ENCODE data around the gene OR2A12. TPM values are rescaled to one million over a fixed set of nuclear protein-coding genes. Genes with fewer than 3 reads are reported as not detected.

OR2A12 gene
- total RNA-seq, 1 experiment from 2014 or later, result not detected

DNA sequence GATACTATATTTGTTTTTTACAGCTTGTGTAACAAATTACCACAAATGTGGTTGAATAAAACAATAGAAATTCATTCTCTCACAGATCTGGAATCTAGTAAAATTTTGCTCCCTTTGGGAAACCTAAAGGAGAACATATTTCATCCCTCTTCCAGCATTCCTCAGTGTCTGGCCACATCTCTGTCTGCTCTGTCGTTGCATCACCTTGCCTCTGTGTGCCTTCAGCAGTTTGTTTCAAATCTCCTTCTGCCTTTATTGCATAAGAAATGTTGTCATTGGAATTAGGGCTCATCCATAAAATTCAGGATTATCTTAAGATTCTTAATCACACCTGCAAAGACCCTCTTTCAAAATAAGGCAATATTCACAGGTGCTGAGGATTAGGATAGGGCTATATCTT lies 51.4 kb downstream of the OR2A12 start:
- H3K27ac ChIP-seq, result no peak overlapping the region
- no peaks in the 10 kb centered on the region for H3K4me1 ChIP-seq
- H3K9me3 ChIP-seq (replicated peaks), result no peaks in the 10 kb centered on the region
- no peaks in the 10 kb centered on the region for H3K36me3 ChIP-seq
- no peak overlapping the region for H3K4me3 ChIP-seq
- no peak for DNase-seq
- no peaks in the 10 kb centered on the region; the same call in 1 of the 2 replicates for H3K27me3 ChIP-seq

DNA sequence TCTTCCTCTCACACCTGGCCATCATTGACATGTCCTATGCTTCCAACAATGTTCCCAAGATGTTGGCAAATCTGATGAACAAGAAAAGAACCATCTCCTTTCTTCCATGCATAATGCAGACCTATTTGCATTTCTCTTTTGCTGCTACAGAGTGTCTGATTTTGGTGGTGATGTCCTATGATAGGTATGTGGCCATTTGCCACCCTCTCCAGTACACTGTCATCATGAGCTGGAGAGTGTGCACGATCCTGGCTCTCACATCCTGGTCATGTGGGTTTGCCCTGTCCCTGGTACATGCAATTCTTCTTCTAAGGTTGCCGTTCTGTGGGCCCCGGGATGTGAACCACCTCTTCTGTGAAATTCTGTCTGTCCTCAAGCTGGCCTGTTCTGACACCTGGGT lies 56.1 kb downstream of the OR2A12 start:
- Histone ChIP-seq H3K36me3 (no peaks in the 10 kb centered on the region), H3K27ac (no peak overlapping the region), H3K4me3 (no peak overlapping the region), H3K4me1 (no peaks in the 10 kb centered on the region), H3K27me3 (no peaks in the 10 kb centered on the region), H3K9me3 (replicated peaks) (no peaks in the 10 kb centered on the region)
- no peak for DNase-seq

DNA sequence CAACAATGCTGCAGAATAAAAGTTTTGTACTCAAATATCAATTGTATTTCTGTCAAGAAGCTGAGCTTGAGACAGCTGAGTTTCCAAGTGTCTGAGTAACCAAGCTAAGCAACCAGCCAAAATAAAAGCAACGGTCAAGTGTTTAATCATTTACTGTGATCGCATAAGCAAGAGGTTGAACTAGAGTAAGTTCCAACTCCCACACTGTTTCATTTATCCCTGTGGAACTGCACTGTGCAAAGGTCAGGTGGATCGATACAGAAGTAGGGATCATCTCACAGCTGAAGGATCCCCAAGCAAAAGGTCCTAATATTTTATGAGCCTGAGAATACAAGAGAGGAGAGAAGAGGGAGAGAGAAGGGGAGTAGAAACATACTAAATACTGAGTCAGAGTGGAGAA lies 58.3 kb downstream of the OR2A12 start:
- no peak overlapping the region for H3K4me3 ChIP-seq
- no peaks in the 10 kb centered on the region for H3K27me3 ChIP-seq
- no peaks in the 10 kb centered on the region for H3K9me3 ChIP-seq (replicated peaks)
- no peak for DNase-seq
- no peak overlapping the region for H3K27ac ChIP-seq
- no peaks in the 10 kb centered on the region for H3K36me3 ChIP-seq
- H3K4me1 ChIP-seq, result no peaks in the 10 kb centered on the region

DNA sequence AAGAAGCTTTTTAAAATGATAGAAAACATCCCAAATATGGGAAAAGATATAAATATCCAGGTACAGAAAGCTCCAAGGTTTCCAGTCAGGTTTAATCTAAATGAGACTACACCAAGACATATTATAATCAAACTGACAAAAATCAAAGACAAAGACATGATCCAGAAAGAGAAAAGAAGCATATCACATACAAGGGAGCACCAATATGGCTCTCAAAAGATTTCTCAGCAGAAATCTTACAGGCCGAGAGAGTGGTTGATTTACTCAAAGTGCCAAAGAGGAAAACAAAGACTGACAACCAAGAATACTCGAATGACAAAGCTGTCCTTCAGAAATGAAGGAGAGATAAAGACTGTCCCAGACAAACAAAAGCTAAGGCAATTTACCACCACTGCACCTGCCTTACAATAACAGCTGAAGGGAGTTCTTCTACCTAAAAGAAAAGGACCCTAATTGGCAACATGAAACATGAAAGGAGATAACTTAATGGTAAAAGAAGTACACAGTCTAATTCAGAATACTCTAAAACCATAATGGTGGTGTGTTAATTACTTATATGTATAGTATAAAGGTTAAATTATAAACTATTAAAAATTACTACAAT lies 62.2 kb downstream of the OR2A12 start:
- Histone ChIP-seq H3K27me3 (no peaks in the 10 kb centered on the region), H3K27ac (no peak overlapping the region), H3K4me3 (no peak overlapping the region), H3K4me1 (no peaks in the 10 kb centered on the region), H3K36me3 (no peaks in the 10 kb centered on the region), H3K9me3 (replicated peaks) (no peaks in the 10 kb centered on the region)
- no peak for DNase-seq

Other genes starting within 250 kb of the OR2A12 start
- gene TCAF1, start 184.1 kb upstream of the OR2A12 start, total RNA-seq (2014; rRNA removed; shearing (Covaris generic)), result 69.1 and 72.2 TPM in 2 replicates
- gene OR2F2, start 151.0 kb upstream of the OR2A12 start, total RNA-seq (2014; rRNA removed; shearing (Covaris generic)), result not detected in 2 replicates
- gene OR2F1, start 131.4 kb upstream of the OR2A12 start, total RNA-seq (2014; rRNA removed; shearing (Covaris generic)), result not detected in 2 replicates
- not detected in 2 replicates for gene OR6B1, start 86.0 kb upstream of the OR2A12 start, total RNA-seq (2014; rRNA removed; shearing (Covaris generic))
- not detected in 2 replicates for gene OR2A5, start 37.3 kb upstream of the OR2A12 start, total RNA-seq (2014; rRNA removed; shearing (Covaris generic))
- not detected in 2 replicates for gene OR2A25, start 16.5 kb upstream of the OR2A12 start, total RNA-seq (2014; rRNA removed; shearing (Covaris generic))
- not detected in 2 replicates for gene OR2A2, start 23.3 kb downstream of the OR2A12 start, total RNA-seq (2014; rRNA removed; shearing (Covaris generic))
- gene OR2A14, start 36.9 kb downstream of the OR2A12 start, total RNA-seq (2014; rRNA removed; shearing (Covaris generic)), result not detected in 2 replicates
- gene CTAGE4, start 97.2 kb downstream of the OR2A12 start, total RNA-seq (2014; rRNA removed; shearing (Covaris generic)), result not detected in 2 replicates
- gene ARHGEF35, start 109.6 kb downstream of the OR2A12 start, total RNA-seq (2014; rRNA removed; shearing (Covaris generic)), result not detected in 2 replicates
- gene OR2A42, start 153.3 kb downstream of the OR2A12 start, total RNA-seq (2014; rRNA removed; shearing (Covaris generic)), result not detected in 2 replicates
- gene OR2A7, start 178.5 kb downstream of the OR2A12 start, total RNA-seq (2014; rRNA removed; shearing (Covaris generic)), result not detected in 2 replicates
- not detected in 2 replicates for gene CTAGE8, start 183.0 kb downstream of the OR2A12 start, total RNA-seq (2014; rRNA removed; shearing (Covaris generic))
- gene OR2A1, start 226.1 kb downstream of the OR2A12 start, total RNA-seq (2014; rRNA removed; shearing (Covaris generic)), result not detected in 2 replicates